Posterior vena cava (tissue), 2 donors: ENCODE data around the gene PLEK2. TPM values are rescaled to one million over a fixed set of nuclear protein-coding genes. Genes with fewer than 3 reads are reported as not detected.
A peak's percentile ranks its signal among the peaks of the same experiment; 100 is the strongest.
"Not testable (repeated sequence)": the region's sequence is repeated elsewhere in the genome, so short reads cannot be mapped to it uniquely, and the experiment has no call there.

Experiments
- DNase-seq: peaks from one replicate; pipeline ENCODE4 v3.0.0-alpha.2; 2020; ENCODE audit warnings: low spot score
- intact Hi-C, 2 donors: fragments of 100-400 bp; cut with DNase I; formaldehyde crosslinking; loops; one replicate each; pipeline versions ENCODE4 v1.14.1 to v1.14.2; 2022 to 2023
- total RNA-seq, 2 donors: library from RNA; stranded (reverse); fragmentation: NEBNext Ultra II Directional; extraction: Animal tissue kit (Norgen Biotek cat#: 25700); gene quantifications; one replicate each; pipeline ENCODE4 v1.2.1, GENCODE V29; 2021
- donor health status: DM: yes; HTN: yes; CAD: no.
- donor health status: DM: yes; HTN: yes; CAD: no.

PLEK2 gene
- total RNA-seq, 2 donors from 2014 or later = 1.2 to 2.0 TPM

DNA sequence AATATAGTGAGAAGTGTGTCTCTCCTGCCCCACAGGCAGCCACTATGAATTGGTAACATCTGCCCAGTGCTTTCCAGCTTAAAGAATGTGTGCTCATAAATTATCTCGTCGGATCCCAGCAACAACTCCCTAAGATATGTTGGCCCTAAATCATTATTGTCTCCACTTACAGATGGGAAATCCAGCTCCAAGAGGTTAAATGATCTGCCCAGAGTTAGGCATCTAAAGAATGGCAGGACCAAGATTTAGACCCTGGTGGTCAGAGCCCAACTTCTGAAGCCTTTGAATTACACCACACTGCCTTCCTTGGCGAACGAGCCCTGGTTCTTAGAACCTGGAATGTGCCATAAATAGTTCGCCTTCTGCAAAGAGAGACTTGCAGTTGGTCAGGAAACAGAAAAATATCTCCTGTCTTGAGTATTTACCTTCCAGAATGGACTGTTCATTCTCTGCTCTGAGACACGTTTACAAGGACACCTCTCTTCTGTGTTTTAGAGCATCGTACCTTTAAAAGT is 20.1 kb upstream of the PLEK2 start:
- intact Hi-C loops = no loop called here
- DNase-seq = no peak

DNA sequence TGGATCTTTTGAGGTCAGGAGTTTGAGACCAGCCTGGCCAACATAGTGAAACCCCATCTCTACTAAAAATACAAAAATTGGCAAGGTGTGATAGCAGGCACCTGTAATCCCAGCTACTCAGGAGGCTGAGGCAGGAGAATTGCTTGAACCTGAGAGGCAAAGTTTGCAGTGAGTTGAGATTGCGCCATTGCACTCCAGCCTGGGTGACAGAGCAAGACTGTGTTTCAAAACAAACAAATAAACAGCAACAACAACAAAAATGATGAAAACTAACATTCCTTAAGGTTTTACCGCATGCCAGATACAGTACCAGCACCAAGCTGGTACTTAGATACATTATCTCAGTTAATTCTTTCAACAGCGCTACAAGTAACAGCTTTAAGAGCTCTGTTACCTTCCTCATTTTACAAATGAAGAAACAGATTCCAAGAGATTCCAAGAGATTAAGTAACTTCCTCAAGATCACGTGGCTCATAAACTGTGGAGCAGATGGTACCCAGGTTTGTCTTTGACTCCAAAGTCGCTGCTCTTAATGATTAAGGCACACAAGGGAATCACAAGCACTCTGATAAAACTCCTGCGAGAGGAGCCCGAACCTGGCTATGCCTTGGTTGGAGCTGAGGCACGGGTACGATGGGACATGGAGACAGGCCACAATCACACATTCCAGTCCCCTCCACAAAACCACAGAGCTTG is 17.7 kb upstream of the PLEK2 start:
- intact Hi-C loops = loop anchor here (5.0 kb wide), 3 partner anchors 138 to 1413 kb away; no protein-coding TSS in a partner anchor
- DNase-seq = peak; percentile 7

DNA sequence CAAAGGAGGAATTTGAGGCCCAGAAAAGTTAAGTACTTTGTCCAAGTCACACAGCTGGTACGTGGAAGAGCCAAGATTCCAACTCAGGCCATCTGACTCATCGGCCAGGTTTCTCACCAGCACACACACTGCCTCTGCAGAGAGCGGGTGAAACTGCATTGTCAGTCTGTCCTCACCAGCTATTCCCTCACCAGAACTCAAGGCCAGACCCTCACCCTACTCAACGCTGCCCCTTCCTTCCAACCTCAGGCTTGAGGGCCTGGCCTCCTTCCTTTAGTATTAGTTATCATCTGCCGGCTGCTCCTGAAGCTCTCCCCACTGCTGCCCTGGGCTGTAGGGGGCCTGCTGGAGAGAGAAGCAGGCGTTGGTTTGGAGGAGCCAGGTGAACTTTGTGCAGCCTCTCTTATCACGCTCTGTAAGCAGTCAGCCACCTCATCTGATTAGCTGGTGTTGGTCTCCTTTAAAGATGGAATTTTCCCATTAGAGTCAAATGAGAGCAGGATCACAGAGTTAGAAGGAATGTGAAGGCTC is 16.6 kb upstream of the PLEK2 start:
- intact Hi-C loops = loop anchor here (5.0 kb wide), 3 partner anchors 139 to 1414 kb away; no protein-coding TSS in a partner anchor
- peak; percentile 10 for DNase-seq

GRCh38 chr14:67426983-67427606 is 15.1 kb upstream of the PLEK2 start:
- intact Hi-C loops = loop anchor here (5.0 kb wide), 3 partner anchors 140 to 1415 kb away; no protein-coding TSS in a partner anchor
- peak; percentile 84 for DNase-seq

DNA sequence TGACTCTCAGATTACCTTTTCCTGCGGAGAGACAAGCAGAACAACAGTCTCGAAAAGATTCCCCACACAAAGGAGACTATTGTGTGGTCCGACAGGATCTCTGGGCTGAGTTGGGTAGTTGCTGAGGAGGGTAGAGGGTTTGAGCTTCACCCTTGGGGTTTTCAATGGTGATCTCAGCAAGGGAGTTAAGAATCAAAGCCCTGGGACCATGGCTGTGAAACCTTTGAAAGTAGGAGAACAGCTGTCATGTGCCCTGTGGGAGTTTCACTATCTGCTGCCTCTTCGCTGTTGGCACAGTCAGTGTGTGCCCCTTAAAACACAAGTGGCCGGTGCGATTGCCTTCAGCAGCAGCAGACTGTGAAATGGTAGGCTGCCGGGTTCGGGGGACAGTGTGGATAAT is 14.2 kb upstream of the PLEK2 start:
- intact Hi-C loops = loop anchor here (5.0 kb wide), 3 partner anchors 141 to 1416 kb away; no protein-coding TSS in a partner anchor
- DNase-seq = no peak

DNA sequence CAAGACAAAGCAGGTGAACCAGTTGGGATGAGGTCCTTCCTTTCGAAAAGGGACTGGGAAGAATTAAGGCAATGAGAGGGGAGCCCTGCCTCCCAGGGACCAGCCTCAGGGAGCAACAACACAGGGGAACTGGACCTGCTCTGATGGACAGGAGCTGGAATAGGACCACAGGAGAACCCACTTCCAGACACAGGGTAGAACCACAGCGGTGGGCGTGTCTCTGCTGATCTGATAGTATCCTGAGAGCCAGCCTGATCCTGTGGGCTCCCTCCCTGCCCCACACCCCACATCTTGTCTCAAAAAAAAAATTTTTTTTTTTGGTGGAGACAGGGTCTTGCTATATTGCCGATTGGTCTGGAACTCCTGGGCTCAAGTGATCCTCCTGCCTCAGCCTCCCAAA is 13.6 kb upstream of the PLEK2 start:
- intact Hi-C loops = loop anchor here (5.0 kb wide), 3 partner anchors 142 to 1417 kb away; no protein-coding TSS in a partner anchor
- DNase-seq = peak; percentile 77

DNA sequence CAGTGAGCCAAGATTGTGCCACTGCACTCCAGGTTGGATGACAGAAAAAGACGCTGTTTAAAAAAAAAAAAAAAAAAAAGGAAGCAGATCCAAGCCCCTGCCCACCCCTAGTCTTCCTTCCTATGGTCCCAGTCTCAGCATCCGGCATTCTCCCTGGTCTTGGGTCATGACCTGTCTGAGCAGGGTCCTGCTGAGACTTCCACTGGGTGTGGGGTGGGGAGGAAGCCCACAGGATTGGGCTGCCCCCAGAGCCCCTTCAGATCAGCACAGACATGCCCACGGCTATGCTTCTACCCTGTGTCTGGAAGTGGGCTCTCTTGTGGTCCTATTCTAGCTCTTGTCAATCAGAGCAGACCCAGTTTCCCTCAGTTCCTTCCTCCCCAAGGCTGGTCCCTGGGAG is 12.6 kb upstream of the PLEK2 start:
- intact Hi-C loops = no loop called here
- DNase-seq = peak; percentile 26

- intact Hi-C loops = no loop called here
- DNase-seq = peak; percentile 30
Measured at GRCh38 chr14:67423424-67423823, 11.5 kb upstream of the PLEK2 start.

DNA sequence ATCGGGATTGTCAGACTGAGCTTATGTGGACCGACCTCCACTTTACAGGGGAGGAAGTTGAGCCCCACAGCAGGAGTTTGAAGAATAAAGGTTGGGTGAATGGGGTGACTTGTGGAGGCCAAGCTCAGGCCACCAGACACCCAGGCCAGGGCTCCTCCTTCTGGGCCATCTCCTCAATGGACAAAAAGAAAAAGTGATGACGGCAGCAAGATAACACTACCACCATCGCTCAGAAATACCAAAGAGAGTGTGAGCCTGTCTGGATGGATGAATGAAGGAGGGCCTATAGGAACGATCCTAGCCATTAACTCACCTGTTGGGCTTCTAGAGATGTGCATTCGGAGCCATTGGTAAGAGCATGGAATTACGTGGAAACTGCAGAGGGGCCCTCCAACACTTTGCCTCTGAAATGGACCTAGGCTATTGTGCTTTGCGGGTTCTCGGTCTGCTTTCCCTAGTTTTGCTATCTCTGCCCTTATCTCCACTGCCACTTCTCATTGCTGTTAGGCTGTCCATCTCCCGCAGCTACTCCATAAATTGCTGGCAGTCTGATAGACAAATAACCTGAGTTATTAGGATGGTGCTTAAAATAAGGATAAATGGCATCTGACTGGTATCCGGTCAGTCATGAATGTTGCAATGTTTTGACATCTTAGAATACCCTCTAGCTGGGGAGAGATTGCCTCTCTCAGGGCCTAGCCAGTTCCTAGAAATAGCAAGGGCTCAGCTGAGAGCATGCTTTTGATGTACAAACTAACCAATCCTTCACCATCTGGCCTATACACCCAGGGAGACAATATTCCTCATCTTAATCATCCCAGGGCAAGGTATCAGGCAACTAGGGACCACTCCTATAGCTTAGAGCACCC is 9.6 kb upstream of the PLEK2 start:
- peak; percentile 12 for DNase-seq
- intact Hi-C loops = no loop called here

DNA sequence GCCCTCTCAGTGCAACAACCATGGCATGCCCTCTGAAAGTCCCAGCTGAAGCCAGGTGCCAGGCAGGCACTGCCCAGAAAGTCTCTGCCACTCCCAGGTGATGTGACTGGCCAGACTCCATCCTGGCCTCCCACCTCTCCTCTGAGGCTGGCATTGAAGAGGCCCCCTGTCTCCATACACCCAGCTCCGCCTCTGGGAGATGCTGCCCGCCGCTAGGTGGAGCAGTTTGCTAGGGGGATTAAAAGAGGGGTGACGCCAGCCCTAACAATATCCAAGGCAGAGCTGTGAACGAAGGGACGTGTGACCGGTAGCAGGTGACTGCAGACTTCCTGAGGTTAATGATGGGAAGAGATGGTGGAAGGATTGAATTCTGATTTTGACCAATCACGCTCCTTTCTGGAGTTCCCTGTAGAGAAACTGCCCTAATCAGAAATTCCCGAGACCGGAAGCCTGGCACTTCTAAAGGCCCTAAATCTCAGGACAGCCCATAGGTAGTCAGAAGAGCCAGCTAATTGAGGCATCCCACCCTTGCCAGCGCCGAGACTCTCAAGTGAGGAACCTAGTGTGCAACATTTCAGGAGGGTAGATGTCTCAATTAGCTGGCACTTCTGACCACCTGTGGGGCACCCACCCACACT is 8.3 kb upstream of the PLEK2 start:
- peak; percentile 73 for DNase-seq

GRCh38 chr14:67418401-67419191 is 6.6 kb upstream of the PLEK2 start:
- peak; percentile 72 for DNase-seq
- intact Hi-C loops = no loop called here

More for the DNA sequence above, 8.3 kb upstream of the PLEK2 start:
- intact Hi-C loops = no loop called here

- peak; percentile 9 for DNase-seq
- intact Hi-C loops = no loop called here
Measured at GRCh38 chr14:67417633-67418032, 5.7 kb upstream of the PLEK2 start.

DNA sequence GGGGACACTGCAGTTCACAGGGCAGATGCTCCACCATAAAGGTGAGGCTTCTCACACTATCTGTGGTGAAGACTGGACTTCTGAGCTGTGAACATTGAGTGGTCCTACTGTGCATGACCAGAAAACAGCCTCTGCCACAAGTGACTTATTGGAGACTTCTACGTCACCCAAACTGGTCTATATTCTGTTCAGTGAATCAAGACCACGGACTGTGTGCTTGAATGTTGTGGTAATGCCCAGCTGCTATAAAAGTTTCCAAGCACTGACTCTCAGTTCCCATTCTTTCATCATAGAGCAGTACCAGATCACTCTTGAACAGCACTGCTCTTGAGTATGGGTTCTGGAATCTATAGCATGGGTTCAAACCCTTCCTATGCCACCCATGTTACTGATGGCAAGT is 4.8 kb upstream of the PLEK2 start:
- intact Hi-C loops = no loop called here
- DNase-seq = no peak

GRCh38 chr14:67416085-67416484 is 4.1 kb upstream of the PLEK2 start:
- peak; percentile 51 for DNase-seq
- intact Hi-C loops = no loop called here

DNA sequence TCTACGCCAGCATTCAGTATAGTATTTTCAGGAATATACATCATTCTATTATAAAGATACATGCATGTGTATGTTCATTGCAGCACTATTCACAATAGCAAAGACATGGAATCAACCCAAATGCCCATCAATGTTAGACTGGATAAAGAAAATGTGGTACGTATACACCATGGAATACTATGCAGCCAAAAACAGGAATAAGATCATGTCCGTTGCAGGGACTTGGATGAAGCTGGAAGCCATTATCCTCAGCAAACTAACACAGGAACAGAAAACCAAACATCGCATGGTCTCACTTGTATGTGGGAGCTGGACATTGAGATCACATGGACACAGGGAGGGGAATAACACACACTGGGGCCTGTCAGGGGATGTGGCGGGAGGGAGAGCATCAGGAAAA is 3.6 kb upstream of the PLEK2 start:
- intact Hi-C loops = loop anchor here in 1 of 2 donors (1.0 kb wide), 1 partner anchor 157 kb away; no protein-coding TSS in a partner anchor

GRCh38 chr14:67413806-67414769 is 2.1 kb upstream of the PLEK2 start:
- peak; percentile 79 for DNase-seq
- intact Hi-C loops = no loop called here

More for the DNA sequence above, 3.6 kb upstream of the PLEK2 start:
- DNase-seq = not testable (repeated sequence)

DNA sequence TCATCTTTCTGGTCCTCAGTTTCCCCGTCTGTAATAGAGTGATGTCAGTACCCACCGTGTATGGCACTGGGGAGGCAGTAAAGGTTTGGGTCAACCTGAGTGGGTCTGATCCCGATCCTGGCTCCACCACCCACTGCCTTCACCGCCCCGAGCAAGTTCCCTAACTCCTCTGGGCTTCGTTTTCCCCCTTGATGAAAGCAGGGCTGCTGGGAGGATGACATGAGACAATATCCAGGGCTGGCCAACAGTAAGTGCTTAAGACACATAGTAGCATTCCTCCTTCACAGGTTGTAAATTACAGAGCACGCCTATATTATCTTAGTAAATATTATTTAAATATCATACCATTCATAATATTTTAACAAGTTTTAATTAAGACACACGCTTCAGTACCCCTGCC is 595 bp downstream of the PLEK2 start:
- intact Hi-C loops = no loop called here
- DNase-seq = peak; percentile 25
